ENCODE data around the gene MARCHF2. TPM values are rescaled to one million over a fixed set of nuclear protein-coding genes. Genes with fewer than 3 reads are reported as not detected.

The MARCHF2 gene
- total RNA-seq, 1 experiment from 2014 or later = 20.2 TPM

DNA sequence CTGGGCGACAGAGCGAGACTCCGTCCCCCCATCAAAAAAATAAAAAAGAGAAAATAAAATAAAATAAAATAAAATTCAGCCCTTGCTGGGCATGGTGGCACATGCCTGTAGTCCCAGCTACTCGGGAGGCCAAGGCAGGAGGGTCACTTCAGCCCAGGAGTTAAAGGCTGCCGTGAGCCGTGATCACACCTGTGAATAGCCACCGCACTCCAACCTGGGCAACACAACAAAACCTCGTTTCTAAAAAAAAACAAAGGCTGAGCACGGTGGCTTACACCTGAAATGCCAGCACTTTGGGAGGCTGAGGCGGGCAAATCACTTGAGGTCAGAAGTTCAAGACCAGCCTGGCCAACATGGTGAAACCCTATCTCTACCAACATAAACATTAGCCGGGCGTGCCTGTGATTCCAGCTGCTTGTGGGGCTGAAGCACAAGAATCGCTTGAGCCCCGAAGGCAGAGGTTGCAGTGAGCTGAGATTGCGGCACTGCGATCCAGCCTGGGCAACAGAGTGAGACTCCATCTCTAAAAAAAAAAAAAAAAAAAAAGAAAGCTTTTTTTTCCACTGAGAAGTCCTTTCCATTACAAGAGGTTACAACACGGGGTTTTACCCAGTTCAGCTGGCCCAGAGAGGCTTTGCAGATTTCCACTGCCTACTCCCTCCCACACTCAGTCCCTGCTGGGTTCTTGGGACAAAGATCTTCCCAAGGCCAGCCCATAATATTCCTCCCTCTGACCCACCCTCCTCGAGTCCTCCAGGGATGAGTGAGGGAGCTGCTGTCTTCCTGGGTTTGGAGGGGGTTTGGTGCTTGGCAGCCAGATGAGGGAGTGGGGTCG is 42.7 kb upstream of the MARCHF2 start:
- Mint-ChIP-seq H3K4me3 (no peak overlapping the region), H3K36me3 (peaks cover 9% of the 10 kb centered on the region), H3K27ac (no peak overlapping the region), H3K27me3 (ENCODE audit: low read depth) (peaks cover 27% of the 10 kb centered on the region), H3K4me1 (peaks cover 20% of the 10 kb centered on the region), H3K9me3 (no peaks in the 10 kb centered on the region)
- ChIA-PET POLR2A (no interaction called here), CTCF (interaction anchor here (0.6 to 2.2 kb wide), 3 partner anchors 17 to 295 kb away, joined by 3 to 8 read pairs (median 5); partner anchors contain the start of gene RAB11B)
- DNase-seq (ENCODE audit: low spot score) (no peak), ATAC-seq (no peak)
- TF ChIP-seq, protein P1, sequence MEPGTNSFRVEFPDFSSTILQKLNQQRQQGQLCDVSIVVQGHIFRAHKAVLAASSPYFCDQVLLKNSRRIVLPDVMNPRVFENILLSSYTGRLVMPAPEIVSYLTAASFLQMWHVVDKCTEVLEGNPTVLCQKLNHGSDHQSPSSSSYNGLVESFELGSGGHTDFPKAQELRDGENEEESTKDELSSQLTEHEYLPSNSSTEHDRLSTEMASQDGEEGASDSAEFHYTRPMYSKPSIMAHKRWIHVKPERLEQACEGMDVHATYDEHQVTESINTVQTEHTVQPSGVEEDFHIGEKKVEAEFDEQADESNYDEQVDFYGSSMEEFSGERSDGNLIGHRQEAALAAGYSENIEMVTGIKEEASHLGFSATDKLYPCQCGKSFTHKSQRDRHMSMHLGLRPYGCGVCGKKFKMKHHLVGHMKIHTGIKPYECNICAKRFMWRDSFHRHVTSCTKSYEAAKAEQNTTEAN (CRISPR knock-in tag; IDR thresholded peaks at IDR 0.05) = no peak
- TF ChIP-seq GRHL2 (CRISPR knock-in tag; IDR thresholded peaks at IDR 0.05; ENCODE audit: insufficient replicate concordance, severe bottlenecking) = no peak
- TF ChIP-seq, protein P2, sequence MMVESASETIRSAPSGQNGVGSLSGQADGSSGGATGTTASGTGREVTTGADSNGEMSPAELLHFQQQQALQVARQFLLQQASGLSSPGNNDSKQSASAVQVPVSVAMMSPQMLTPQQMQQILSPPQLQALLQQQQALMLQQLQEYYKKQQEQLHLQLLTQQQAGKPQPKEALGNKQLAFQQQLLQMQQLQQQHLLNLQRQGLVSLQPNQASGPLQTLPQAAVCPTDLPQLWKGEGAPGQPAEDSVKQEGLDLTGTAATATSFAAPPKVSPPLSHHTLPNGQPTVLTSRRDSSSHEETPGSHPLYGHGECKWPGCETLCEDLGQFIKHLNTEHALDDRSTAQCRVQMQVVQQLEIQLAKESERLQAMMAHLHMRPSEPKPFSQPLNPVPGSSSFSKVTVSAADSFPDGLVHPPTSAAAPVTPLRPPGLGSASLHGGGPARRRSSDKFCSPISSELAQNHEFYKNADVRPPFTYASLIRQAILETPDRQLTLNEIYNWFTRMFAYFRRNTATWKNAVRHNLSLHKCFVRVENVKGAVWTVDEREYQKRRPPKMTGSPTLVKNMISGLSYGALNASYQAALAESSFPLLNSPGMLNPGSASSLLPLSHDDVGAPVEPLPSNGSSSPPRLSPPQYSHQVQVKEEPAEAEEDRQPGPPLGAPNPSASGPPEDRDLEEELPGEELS (CRISPR knock-in tag; IDR thresholded peaks at IDR 0.05) = no peak
- TF ChIP-seq, protein P3, sequence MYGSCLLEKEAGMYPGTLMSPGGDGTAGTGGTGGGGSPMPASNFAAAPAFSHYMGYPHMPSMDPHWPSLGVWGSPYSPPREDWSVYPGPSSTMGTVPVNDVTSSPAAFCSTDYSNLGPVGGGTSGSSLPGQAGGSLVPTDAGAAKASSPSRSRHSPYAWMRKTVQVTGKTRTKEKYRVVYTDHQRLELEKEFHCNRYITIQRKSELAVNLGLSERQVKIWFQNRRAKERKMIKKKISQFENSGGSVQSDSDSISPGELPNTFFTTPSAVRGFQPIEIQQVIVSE (CRISPR knock-in tag; IDR thresholded peaks at IDR 0.05; ENCODE audit: borderline replicate concordance) = no peak
- TF ChIP-seq, protein P4, sequence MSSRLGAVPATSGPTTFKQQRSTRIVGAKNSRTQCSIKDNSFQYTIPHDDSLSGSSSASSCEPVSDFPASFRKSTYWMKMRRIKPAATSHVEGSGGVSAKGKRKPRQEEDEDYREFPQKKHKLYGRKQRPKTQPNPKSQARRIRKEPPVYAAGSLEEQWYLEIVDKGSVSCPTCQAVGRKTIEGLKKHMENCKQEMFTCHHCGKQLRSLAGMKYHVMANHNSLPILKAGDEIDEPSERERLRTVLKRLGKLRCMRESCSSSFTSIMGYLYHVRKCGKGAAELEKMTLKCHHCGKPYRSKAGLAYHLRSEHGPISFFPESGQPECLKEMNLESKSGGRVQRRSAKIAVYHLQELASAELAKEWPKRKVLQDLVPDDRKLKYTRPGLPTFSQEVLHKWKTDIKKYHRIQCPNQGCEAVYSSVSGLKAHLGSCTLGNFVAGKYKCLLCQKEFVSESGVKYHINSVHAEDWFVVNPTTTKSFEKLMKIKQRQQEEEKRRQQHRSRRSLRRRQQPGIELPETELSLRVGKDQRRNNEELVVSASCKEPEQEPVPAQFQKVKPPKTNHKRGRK (CRISPR knock-in tag; IDR thresholded peaks at IDR 0.05; ENCODE audit: borderline replicate concordance) = no peak
- TF ChIP-seq CBFB (CRISPR knock-in tag; IDR thresholded peaks at IDR 0.05; ENCODE audit: low read depth) = no peak
- TF ChIP-seq, protein P5, sequence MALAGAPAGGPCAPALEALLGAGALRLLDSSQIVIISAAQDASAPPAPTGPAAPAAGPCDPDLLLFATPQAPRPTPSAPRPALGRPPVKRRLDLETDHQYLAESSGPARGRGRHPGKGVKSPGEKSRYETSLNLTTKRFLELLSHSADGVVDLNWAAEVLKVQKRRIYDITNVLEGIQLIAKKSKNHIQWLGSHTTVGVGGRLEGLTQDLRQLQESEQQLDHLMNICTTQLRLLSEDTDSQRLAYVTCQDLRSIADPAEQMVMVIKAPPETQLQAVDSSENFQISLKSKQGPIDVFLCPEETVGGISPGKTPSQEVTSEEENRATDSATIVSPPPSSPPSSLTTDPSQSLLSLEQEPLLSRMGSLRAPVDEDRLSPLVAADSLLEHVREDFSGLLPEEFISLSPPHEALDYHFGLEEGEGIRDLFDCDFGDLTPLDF (CRISPR knock-in tag; IDR thresholded peaks at IDR 0.05) = no peak
- TF ChIP-seq, protein P6, sequence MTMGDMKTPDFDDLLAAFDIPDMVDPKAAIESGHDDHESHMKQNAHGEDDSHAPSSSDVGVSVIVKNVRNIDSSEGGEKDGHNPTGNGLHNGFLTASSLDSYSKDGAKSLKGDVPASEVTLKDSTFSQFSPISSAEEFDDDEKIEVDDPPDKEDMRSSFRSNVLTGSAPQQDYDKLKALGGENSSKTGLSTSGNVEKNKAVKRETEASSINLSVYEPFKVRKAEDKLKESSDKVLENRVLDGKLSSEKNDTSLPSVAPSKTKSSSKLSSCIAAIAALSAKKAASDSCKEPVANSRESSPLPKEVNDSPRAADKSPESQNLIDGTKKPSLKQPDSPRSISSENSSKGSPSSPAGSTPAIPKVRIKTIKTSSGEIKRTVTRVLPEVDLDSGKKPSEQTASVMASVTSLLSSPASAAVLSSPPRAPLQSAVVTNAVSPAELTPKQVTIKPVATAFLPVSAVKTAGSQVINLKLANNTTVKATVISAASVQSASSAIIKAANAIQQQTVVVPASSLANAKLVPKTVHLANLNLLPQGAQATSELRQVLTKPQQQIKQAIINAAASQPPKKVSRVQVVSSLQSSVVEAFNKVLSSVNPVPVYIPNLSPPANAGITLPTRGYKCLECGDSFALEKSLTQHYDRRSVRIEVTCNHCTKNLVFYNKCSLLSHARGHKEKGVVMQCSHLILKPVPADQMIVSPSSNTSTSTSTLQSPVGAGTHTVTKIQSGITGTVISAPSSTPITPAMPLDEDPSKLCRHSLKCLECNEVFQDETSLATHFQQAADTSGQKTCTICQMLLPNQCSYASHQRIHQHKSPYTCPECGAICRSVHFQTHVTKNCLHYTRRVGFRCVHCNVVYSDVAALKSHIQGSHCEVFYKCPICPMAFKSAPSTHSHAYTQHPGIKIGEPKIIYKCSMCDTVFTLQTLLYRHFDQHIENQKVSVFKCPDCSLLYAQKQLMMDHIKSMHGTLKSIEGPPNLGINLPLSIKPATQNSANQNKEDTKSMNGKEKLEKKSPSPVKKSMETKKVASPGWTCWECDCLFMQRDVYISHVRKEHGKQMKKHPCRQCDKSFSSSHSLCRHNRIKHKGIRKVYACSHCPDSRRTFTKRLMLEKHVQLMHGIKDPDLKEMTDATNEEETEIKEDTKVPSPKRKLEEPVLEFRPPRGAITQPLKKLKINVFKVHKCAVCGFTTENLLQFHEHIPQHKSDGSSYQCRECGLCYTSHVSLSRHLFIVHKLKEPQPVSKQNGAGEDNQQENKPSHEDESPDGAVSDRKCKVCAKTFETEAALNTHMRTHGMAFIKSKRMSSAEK (CRISPR knock-in tag; IDR thresholded peaks at IDR 0.05; ENCODE audit: borderline replicate concordance) = no peak
- no peak for TF ChIP-seq IRF2 (CRISPR knock-in tag; IDR thresholded peaks at IDR 0.05; ENCODE audit: borderline replicate concordance, low read depth)
- no peak for TF ChIP-seq TP53 (CRISPR knock-in tag; IDR thresholded peaks at IDR 0.05)
- TF ChIP-seq ZBTB21 (CRISPR knock-in tag; IDR thresholded peaks at IDR 0.05; ENCODE audit: borderline replicate concordance) = no peak
- TF ChIP-seq, protein P7, sequence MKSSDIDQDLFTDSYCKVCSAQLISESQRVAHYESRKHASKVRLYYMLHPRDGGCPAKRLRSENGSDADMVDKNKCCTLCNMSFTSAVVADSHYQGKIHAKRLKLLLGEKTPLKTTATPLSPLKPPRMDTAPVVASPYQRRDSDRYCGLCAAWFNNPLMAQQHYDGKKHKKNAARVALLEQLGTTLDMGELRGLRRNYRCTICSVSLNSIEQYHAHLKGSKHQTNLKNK (CRISPR knock-in tag; IDR thresholded peaks at IDR 0.05) = no peak
- no peak for TF ChIP-seq RELA (CRISPR knock-in tag; IDR thresholded peaks at IDR 0.05; ENCODE audit: borderline replicate concordance)
- no peak for TF ChIP-seq NFATC4 (CRISPR knock-in tag; IDR thresholded peaks at IDR 0.05)
- TF ChIP-seq NFYB (CRISPR knock-in tag; conservative IDR thresholded peaks at IDR 0.05; ENCODE audit: low read depth) = no peak
- TF ChIP-seq, protein P8, sequence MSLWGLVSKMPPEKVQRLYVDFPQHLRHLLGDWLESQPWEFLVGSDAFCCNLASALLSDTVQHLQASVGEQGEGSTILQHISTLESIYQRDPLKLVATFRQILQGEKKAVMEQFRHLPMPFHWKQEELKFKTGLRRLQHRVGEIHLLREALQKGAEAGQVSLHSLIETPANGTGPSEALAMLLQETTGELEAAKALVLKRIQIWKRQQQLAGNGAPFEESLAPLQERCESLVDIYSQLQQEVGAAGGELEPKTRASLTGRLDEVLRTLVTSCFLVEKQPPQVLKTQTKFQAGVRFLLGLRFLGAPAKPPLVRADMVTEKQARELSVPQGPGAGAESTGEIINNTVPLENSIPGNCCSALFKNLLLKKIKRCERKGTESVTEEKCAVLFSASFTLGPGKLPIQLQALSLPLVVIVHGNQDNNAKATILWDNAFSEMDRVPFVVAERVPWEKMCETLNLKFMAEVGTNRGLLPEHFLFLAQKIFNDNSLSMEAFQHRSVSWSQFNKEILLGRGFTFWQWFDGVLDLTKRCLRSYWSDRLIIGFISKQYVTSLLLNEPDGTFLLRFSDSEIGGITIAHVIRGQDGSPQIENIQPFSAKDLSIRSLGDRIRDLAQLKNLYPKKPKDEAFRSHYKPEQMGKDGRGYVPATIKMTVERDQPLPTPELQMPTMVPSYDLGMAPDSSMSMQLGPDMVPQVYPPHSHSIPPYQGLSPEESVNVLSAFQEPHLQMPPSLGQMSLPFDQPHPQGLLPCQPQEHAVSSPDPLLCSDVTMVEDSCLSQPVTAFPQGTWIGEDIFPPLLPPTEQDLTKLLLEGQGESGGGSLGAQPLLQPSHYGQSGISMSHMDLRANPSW (CRISPR knock-in tag; conservative IDR thresholded peaks at IDR 0.05; ENCODE audit: low read depth) = no peak

Data from WTC11 (cell line).